Measurements from ENCODE around the gene STK4.

- TF ChIP-seq CREM (CRISPR knock-in tag; IDR thresholded peaks at IDR 0.05): no peak
- no peak for TF ChIP-seq USF2 (CRISPR knock-in tag; IDR thresholded peaks at IDR 0.05)
- no peak for TF ChIP-seq CTCF (IDR thresholded peaks at IDR 0.05)
- no peak for TF ChIP-seq PRDM15 (CRISPR knock-in tag; IDR thresholded peaks at IDR 0.05)
- no peak for TF ChIP-seq SP1 (CRISPR knock-in tag; conservative IDR thresholded peaks at IDR 0.05)
- no peak for TF ChIP-seq FOXP4 (CRISPR knock-in tag; IDR thresholded peaks at IDR 0.05)
- TF ChIP-seq NR2C2 (CRISPR knock-in tag; IDR thresholded peaks at IDR 0.05): no peak
- no peak for TF ChIP-seq TCF7 (CRISPR knock-in tag; IDR thresholded peaks at IDR 0.05; ENCODE audit: low read depth)
Measured at GRCh38 chr20:44973053-44973452, 6.7 kb downstream of the STK4 start.
